ENCODE data around the gene ROBO1.

The ROBO1 gene

GRCh38 chr3:79230266-79230665 lies 537.5 kb downstream of the ROBO1 start:
- Histone ChIP-seq H3F3A (ENCODE audit: insufficient read depth) (no peaks in the 10 kb centered on the region), H3K36me3 (ENCODE audit: low read length) (no peaks in the 10 kb centered on the region), H3K79me2 (ENCODE audit: insufficient read depth, low read length) (no peaks in the 10 kb centered on the region), H3K27ac (ENCODE audit: low read depth, low read length) (no peak overlapping the region), H3K9ac (ENCODE audit: low read length) (no peak overlapping the region), H3K27me3 (ENCODE audit: low read length) (no peaks in the 10 kb centered on the region), H3K9me2 (replicated peaks; ENCODE audit: insufficient read depth, low read length) (no peaks in the 10 kb centered on the region), H3K9me3 (ENCODE audit: insufficient read depth, low read length) (no peaks in the 10 kb centered on the region), H3K4me2 (ENCODE audit: low read depth, low read length, poor library complexity, severe bottlenecking) (no peak overlapping the region), H4K20me1 (ENCODE audit: low read depth, low read length) (no peaks in the 10 kb centered on the region), H3K4me3 (ENCODE audit: insufficient read depth, low read length, poor library complexity, severe bottlenecking) (no peak overlapping the region), H2AFZ (ENCODE audit: low read depth, low read length, severe bottlenecking) (no peak overlapping the region)
- TF ChIP-seq EZH2phosphoT487 (conservative IDR thresholded peaks at IDR 0.05; ENCODE audit: low read length) (no peak), CTCF (IDR thresholded peaks at IDR 0.05; ENCODE audit: insufficient read depth, low read length, poor library complexity, severe bottlenecking) (no peak)

DNA sequence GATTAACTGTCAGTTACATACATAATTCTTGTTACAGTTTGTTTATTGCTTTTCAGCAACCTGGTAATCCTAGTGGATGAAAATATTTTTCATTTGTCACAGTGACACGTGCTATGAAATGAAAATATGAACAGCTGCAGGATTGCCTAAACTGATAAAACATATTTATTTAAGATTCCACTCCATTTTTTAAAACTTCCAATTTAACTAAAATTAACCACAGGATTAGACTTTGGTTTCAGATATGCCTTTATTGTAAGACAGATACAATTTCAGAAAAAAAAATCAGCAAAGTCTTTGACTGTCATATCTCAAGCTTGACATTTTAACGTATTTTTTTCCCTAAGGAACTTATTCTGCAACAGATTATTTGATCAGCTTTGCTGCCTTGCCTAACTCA lies 550.7 kb downstream of the ROBO1 start:
- TF ChIP-seq CTCF (IDR thresholded peaks at IDR 0.05; ENCODE audit: insufficient read depth, low read length, poor library complexity, severe bottlenecking) (no peak), EZH2phosphoT487 (conservative IDR thresholded peaks at IDR 0.05; ENCODE audit: low read length) (no peak)
- no peaks in the 10 kb centered on the region for H3K36me3 ChIP-seq (ENCODE audit: low read length)
- no peaks in the 10 kb centered on the region for H3K27me3 ChIP-seq (ENCODE audit: low read length)
- no peaks in the 10 kb centered on the region for H3K9me2 ChIP-seq (replicated peaks; ENCODE audit: insufficient read depth, low read length)
- no peak overlapping the region for H3K27ac ChIP-seq (ENCODE audit: low read depth, low read length)
- no peak overlapping the region for H3K4me3 ChIP-seq (ENCODE audit: insufficient read depth, low read length, poor library complexity, severe bottlenecking)
- no peaks in the 10 kb centered on the region for H3F3A ChIP-seq (ENCODE audit: insufficient read depth)
- H3K79me2 ChIP-seq (ENCODE audit: insufficient read depth, low read length): no peaks in the 10 kb centered on the region
- no peaks in the 10 kb centered on the region for H4K20me1 ChIP-seq (ENCODE audit: low read depth, low read length)
- H2AFZ ChIP-seq (ENCODE audit: low read depth, low read length, severe bottlenecking): no peak overlapping the region
- no peaks in the 10 kb centered on the region for H3K9me3 ChIP-seq (ENCODE audit: insufficient read depth, low read length)
- no peak overlapping the region for H3K4me2 ChIP-seq (ENCODE audit: low read depth, low read length, poor library complexity, severe bottlenecking)
- H3K9ac ChIP-seq (ENCODE audit: low read length): no peak overlapping the region

DNA sequence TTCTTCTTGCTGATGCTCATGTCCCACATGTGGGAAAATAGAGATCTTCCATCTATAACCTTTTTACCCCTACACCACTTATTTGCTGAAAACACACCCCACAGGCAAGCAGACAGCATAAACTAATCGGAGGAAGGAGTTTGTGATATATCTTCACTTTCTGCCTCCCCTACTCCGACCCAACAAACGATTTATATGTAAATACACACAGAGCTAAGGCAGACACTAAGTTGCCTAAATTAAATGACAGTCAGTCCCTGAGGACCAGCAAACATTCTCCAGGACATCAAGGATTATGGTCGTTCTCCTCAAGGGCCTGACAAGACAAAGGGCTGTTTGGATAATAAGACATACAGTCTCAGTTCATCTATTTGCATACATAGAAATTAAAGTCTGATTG lies 552.5 kb downstream of the ROBO1 start:
- Histone ChIP-seq H3K36me3 (ENCODE audit: low read length) (no peaks in the 10 kb centered on the region), H4K20me1 (ENCODE audit: low read depth, low read length) (no peaks in the 10 kb centered on the region), H3K27me3 (ENCODE audit: low read length) (no peaks in the 10 kb centered on the region), H3F3A (ENCODE audit: insufficient read depth) (no peaks in the 10 kb centered on the region), H3K4me3 (ENCODE audit: insufficient read depth, low read length, poor library complexity, severe bottlenecking) (no peak overlapping the region), H3K27ac (ENCODE audit: low read depth, low read length) (no peak overlapping the region), H2AFZ (ENCODE audit: low read depth, low read length, severe bottlenecking) (no peak overlapping the region), H3K4me2 (ENCODE audit: low read depth, low read length, poor library complexity, severe bottlenecking) (no peak overlapping the region), H3K9ac (ENCODE audit: low read length) (no peak overlapping the region), H3K9me3 (ENCODE audit: insufficient read depth, low read length) (no peaks in the 10 kb centered on the region), H3K79me2 (ENCODE audit: insufficient read depth, low read length) (no peaks in the 10 kb centered on the region), H3K9me2 (replicated peaks; ENCODE audit: insufficient read depth, low read length) (no peaks in the 10 kb centered on the region)
- no peak for TF ChIP-seq EZH2phosphoT487 (conservative IDR thresholded peaks at IDR 0.05; ENCODE audit: low read length)
- no peak for TF ChIP-seq CTCF (IDR thresholded peaks at IDR 0.05; ENCODE audit: insufficient read depth, low read length, poor library complexity, severe bottlenecking)
